ENCODE results near the gene PLPP4.

Gene PLPP4

GRCh38 chr10:120486671-120487205, 29.7 kb downstream of the PLPP4 start:
- no peak for DNase-seq (ENCODE audit: low read depth)

- DNase-seq (ENCODE audit: low read depth), result no peak
Observed at GRCh38 chr10:120490288-120490687, 33.3 kb downstream of the PLPP4 start.

- DNase-seq (ENCODE audit: low read depth), result peak; percentile 75
Observed at GRCh38 chr10:120492346-120492745, 35.3 kb downstream of the PLPP4 start.

- no peak for DNase-seq (ENCODE audit: low read depth)
Observed at GRCh38 chr10:120493411-120494312, 36.6 kb downstream of the PLPP4 start.

GRCh38 chr10:120494313-120494710, 37.3 kb downstream of the PLPP4 start:
- no peak for DNase-seq (ENCODE audit: low read depth)

- peak; percentile 90 for DNase-seq (ENCODE audit: low read depth)
Observed at GRCh38 chr10:120495226-120496009, 38.4 kb downstream of the PLPP4 start.

- peak; percentile 49 for DNase-seq (ENCODE audit: low read depth)
Observed at GRCh38 chr10:120499883-120500282, 42.9 kb downstream of the PLPP4 start.

GRCh38 chr10:120503689-120504088, 46.7 kb downstream of the PLPP4 start:
- peak; percentile 76 for DNase-seq (ENCODE audit: low read depth)

- DNase-seq (ENCODE audit: low read depth), result peak; percentile 71
Observed at GRCh38 chr10:120504227-120504626, 47.2 kb downstream of the PLPP4 start.

GRCh38 chr10:120505056-120505455, 48.0 kb downstream of the PLPP4 start:
- no peak for DNase-seq (ENCODE audit: low read depth)

GRCh38 chr10:120505866-120506265, 48.8 kb downstream of the PLPP4 start:
- DNase-seq (ENCODE audit: low read depth), result peak; percentile 99

- peak; percentile 97 for DNase-seq (ENCODE audit: low read depth)
Observed at GRCh38 chr10:120506674-120507073, 49.6 kb downstream of the PLPP4 start.

GRCh38 chr10:120507175-120507574, 50.1 kb downstream of the PLPP4 start:
- DNase-seq (ENCODE audit: low read depth), result no peak

- DNase-seq (ENCODE audit: low read depth), result peak; percentile 51
Observed at GRCh38 chr10:120507651-120508050, 50.6 kb downstream of the PLPP4 start.

GRCh38 chr10:120508393-120508792, 51.4 kb downstream of the PLPP4 start:
- peak; percentile 96 for DNase-seq (ENCODE audit: low read depth)

- no peak for DNase-seq (ENCODE audit: low read depth)
Observed at GRCh38 chr10:120508966-120509365, 51.9 kb downstream of the PLPP4 start.

- DNase-seq (ENCODE audit: low read depth), result peak; percentile 90
Observed at GRCh38 chr10:120511165-120511564, 54.1 kb downstream of the PLPP4 start.

- no peak for DNase-seq (ENCODE audit: low read depth)
Observed at GRCh38 chr10:120513307-120513796, 56.3 kb downstream of the PLPP4 start.

GRCh38 chr10:120514035-120514620, 57.1 kb downstream of the PLPP4 start:
- DNase-seq (ENCODE audit: low read depth), result peak; percentile 67

GRCh38 chr10:120514959-120515358, 57.9 kb downstream of the PLPP4 start:
- DNase-seq (ENCODE audit: low read depth), result no peak

GRCh38 chr10:120515741-120516140, 58.7 kb downstream of the PLPP4 start:
- DNase-seq (ENCODE audit: low read depth), result no peak

GRCh38 chr10:120516426-120516825, 59.4 kb downstream of the PLPP4 start:
- DNase-seq (ENCODE audit: low read depth), result peak; percentile 75

All from amniotic epithelial cell (primary cell).